K562 (cell line): ENCODE measurements around the gene MYO15B. TPM values are rescaled to one million over a fixed set of nuclear protein-coding genes. Genes with fewer than 3 reads are reported as not detected.
A peak's percentile ranks its signal among the peaks of the same experiment; 100 is the strongest.

Experiments
- ATF1 ChIP-seq, 2 experiments: fragments of 450-650 bp in 1 of 2; IDR thresholded peaks; 2 replicates each; pipeline ENCODE4 v1.6.1; 2016; ENCODE audit warnings: missing compliant biosample characterization in 1 of 2, missing genetic modification characterization in 1 of 2
- CTBP1 ChIP-seq: fragments of 450-650 bp; IDR thresholded peaks from 2 replicates; pipeline ENCODE4 v1.6.1; 2016; ENCODE audit warnings: borderline replicate concordance
- RBM34 ChIP-seq: fragments of 200-400 bp; formaldehyde crosslinking; IDR thresholded peaks from 2 replicates; pipeline ENCODE4 v1.6.1; 2018; ENCODE audit warnings: low read length, borderline replicate concordance; ENCODE audit not compliant: insufficient read depth
- SMARCA4 ChIP-seq: fragments of 450-650 bp; IDR thresholded peaks from 2 replicates; pipeline ENCODE4 v1.6.1; 2016
- YY1 ChIP-seq, 3 experiments: IDR thresholded peaks; 2 replicates each; pipeline ENCODE4 v1.6.1; 2011; ENCODE audit warnings: low read length in 2 of 3, mild to moderate bottlenecking in 2 of 3, moderate library complexity in 2 of 3, borderline replicate concordance in 1 of 3, control low read depth in 1 of 3, low read depth in 1 of 3; ENCODE audit not compliant: insufficient read depth in 3 of 3, insufficient replicate concordance in 2 of 3, control insufficient read depth in 1 of 3, insufficient read length in 1 of 3; ENCODE audit errors: extremely low read depth in 1 of 3
- polyA plus RNA-seq, 8 experiments: library from polyadenylated mRNA; depleted of rRNA in 4 of 8; stranded (reverse) in 5 of 8; unstranded in 3 of 8; fragments of >200 nt; fragmentation: Nextera tagmentation in 2 of 8; fragmentation: Illumina TruSeq in 1 of 8; extraction: Ambion mirVana in 2 of 8; extraction: Trizol in 1 of 8; gene quantifications; 2 replicates each; pipeline versions ENCODE4 v1.2.1 to v1.2.3, GENCODE V29; 2011 to 2014; ENCODE audit warnings: inconsistent platforms in 1 of 8, missing spikeins in 1 of 8
- total RNA-seq, 7 experiments: library from RNA; depleted of rRNA in 6 of 7; stranded (reverse); fragments of >200 nt in 6 of 7; fragmentation: Illumina TruSeq in 2 of 7; extraction: Trizol in 2 of 7; gene quantifications; 2 replicates each; pipeline versions ENCODE4 v1.2.1 to v1.2.3, GENCODE V29; 2011 to 2021; ENCODE audit warnings: low replicate concordance in 1 of 7
- TF ChIP-seq, protein P1 (sequence below): fragments of 250-450 bp; sonication (Bioruptor Pico); IDR thresholded peaks from 2 replicates; pipeline ENCODE4 v1.8.0; 2022; ENCODE audit warnings: inconsistent platforms, mild to moderate bottlenecking, moderate library complexity, borderline replicate concordance
- TF ChIP-seq, protein P2 (sequence below): fragments of 450-650 bp; IDR thresholded peaks from 2 replicates; pipeline ENCODE4 v1.7.1; 2018; ENCODE audit warnings: mild to moderate bottlenecking, low read depth; ENCODE audit not compliant: partially characterized antibody
- TF ChIP-seq, protein P3 (sequence below): fragments of 250-450 bp; sonication (Bioruptor Pico); IDR thresholded peaks from 2 replicates; pipeline ENCODE4 v1.4.0; 2020
- TF ChIP-seq, protein P4 (sequence below), 3 experiments: IDR thresholded peaks in 2 of 3; conservative IDR thresholded peaks in 1 of 3; 2 replicates each; pipeline ENCODE4 v1.5.1; 2011 to 2012; ENCODE audit warnings: low read length in 3 of 3, mild to moderate bottlenecking in 3 of 3, control low read depth in 2 of 3, improper control_type of control experiment in 1 of 3, inconsistent platforms in 1 of 3, low read depth in 1 of 3, mixed read lengths in 1 of 3, moderate library complexity in 1 of 3; ENCODE audit not compliant: insufficient read depth in 2 of 3

MYO15B gene
- total and polyA plus RNA-seq, 9 of the 15 experiments (the other 6 are each of a cell fraction or from before 2014, with no cell fraction given), result 0.05 to 3.1 (median 0.83) TPM; not detected in 2

DNA sequence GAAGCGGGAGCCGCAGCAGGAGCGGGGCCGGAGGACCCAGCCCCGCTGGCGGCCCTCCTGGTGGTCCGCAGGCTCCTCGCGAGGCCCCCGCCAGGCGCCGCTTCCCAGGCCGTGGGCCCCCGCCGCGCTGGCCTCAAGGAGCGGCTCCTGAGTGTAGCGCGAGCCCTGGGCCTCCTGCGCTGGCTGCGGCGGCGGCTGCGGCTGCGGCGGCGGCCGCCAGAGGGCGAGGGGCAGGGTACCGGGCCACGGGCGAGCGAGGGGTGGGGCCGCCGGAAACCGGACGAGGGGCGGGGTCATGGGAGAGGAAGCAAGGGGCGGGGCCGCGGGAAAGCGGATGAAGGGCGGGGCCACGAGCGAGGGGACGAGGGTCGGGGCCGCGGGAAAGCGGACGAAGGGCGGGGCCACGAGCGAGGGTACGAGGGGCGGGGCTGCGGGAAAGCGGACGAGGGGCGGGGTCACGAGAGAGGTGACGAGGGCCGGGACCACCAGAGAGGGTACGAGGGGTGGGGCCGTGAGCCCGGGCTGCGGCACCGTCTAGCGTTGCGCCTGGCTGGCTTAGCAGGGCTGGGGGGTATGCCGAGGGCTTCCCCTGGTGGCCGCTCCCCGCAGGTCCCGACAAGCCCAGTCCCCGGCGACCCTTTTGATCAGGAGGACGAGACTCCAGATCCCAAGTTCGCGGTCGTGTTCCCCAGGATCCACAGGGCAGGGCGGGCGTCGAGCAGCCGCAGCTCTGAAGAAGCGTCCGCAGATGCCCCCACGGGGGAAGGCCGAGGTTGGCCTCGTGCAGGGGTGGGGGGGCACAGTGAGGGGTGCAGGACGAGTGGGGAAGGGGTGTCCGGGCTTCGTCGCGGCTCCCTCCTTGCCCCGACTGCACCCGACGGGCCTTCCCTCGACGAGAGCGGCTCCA lies 1.7 kb downstream of the MYO15B start (continued):
- TF ChIP-seq, protein P1, sequence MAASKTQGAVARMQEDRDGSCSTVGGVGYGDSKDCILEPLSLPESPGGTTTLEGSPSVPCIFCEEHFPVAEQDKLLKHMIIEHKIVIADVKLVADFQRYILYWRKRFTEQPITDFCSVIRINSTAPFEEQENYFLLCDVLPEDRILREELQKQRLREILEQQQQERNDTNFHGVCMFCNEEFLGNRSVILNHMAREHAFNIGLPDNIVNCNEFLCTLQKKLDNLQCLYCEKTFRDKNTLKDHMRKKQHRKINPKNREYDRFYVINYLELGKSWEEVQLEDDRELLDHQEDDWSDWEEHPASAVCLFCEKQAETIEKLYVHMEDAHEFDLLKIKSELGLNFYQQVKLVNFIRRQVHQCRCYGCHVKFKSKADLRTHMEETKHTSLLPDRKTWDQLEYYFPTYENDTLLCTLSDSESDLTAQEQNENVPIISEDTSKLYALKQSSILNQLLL (CRISPR knock-in tag), result no peak
- TF ChIP-seq, protein P2, sequence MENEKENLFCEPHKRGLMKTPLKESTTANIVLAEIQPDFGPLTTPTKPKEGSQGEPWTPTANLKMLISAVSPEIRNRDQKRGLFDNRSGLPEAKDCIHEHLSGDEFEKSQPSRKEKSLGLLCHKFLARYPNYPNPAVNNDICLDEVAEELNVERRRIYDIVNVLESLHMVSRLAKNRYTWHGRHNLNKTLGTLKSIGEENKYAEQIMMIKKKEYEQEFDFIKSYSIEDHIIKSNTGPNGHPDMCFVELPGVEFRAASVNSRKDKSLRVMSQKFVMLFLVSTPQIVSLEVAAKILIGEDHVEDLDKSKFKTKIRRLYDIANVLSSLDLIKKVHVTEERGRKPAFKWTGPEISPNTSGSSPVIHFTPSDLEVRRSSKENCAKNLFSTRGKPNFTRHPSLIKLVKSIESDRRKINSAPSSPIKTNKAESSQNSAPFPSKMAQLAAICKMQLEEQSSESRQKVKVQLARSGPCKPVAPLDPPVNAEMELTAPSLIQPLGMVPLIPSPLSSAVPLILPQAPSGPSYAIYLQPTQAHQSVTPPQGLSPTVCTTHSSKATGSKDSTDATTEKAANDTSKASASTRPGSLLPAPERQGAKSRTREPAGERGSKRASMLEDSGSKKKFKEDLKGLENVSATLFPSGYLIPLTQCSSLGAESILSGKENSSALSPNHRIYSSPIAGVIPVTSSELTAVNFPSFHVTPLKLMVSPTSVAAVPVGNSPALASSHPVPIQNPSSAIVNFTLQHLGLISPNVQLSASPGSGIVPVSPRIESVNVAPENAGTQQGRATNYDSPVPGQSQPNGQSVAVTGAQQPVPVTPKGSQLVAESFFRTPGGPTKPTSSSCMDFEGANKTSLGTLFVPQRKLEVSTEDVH, result peak; percentile 58
- TF ChIP-seq YY1 (IDR thresholded peaks at IDR 0.05; ENCODE audit: borderline replicate concordance in 1 of 3, control insufficient read depth in 1 of 3, extremely low read depth in 1 of 3, insufficient read depth in 3 of 3, insufficient read length in 1 of 3, insufficient replicate concordance in 2 of 3, low read depth in 1 of 3, low read length in 2 of 3), result no peak
- TF ChIP-seq SMARCA4, result no peak
- peak; percentile 40; the same call in 1 of the 2 replicates for TF ChIP-seq CTBP1
- no peak for TF ChIP-seq RBM34
- TF ChIP-seq, protein P3, sequence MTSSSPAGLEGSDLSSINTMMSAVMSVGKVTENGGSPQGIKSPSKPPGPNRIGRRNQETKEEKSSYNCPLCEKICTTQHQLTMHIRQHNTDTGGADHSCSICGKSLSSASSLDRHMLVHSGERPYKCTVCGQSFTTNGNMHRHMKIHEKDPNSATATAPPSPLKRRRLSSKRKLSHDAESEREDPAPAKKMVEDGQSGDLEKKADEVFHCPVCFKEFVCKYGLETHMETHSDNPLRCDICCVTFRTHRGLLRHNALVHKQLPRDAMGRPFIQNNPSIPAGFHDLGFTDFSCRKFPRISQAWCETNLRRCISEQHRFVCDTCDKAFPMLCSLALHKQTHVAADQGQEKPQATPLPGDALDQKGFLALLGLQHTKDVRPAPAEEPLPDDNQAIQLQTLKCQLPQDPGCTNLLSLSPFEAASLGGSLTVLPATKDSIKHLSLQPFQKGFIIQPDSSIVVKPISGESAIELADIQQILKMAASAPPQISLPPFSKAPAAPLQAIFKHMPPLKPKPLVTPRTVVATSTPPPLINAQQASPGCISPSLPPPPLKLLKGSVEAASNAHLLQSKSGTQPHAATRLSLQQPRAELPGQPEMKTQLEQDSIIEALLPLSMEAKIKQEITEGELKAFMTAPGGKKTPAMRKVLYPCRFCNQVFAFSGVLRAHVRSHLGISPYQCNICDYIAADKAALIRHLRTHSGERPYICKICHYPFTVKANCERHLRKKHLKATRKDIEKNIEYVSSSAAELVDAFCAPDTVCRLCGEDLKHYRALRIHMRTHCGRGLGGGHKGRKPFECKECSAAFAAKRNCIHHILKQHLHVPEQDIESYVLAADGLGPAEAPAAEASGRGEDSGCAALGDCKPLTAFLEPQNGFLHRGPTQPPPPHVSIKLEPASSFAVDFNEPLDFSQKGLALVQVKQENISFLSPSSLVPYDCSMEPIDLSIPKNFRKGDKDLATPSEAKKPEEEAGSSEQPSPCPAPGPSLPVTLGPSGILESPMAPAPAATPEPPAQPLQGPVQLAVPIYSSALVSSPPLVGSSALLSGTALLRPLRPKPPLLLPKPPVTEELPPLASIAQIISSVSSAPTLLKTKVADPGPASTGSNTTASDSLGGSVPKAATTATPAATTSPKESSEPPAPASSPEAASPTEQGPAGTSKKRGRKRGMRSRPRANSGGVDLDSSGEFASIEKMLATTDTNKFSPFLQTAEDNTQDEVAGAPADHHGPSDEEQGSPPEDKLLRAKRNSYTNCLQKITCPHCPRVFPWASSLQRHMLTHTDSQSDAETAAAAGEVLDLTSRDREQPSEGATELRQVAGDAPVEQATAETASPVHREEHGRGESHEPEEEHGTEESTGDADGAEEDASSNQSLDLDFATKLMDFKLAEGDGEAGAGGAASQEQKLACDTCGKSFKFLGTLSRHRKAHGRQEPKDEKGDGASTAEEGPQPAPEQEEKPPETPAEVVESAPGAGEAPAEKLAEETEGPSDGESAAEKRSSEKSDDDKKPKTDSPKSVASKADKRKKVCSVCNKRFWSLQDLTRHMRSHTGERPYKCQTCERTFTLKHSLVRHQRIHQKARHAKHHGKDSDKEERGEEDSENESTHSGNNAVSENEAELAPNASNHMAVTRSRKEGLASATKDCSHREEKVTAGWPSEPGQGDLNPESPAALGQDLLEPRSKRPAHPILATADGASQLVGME (CRISPR knock-in tag), result no peak
- TF ChIP-seq, protein P4, sequence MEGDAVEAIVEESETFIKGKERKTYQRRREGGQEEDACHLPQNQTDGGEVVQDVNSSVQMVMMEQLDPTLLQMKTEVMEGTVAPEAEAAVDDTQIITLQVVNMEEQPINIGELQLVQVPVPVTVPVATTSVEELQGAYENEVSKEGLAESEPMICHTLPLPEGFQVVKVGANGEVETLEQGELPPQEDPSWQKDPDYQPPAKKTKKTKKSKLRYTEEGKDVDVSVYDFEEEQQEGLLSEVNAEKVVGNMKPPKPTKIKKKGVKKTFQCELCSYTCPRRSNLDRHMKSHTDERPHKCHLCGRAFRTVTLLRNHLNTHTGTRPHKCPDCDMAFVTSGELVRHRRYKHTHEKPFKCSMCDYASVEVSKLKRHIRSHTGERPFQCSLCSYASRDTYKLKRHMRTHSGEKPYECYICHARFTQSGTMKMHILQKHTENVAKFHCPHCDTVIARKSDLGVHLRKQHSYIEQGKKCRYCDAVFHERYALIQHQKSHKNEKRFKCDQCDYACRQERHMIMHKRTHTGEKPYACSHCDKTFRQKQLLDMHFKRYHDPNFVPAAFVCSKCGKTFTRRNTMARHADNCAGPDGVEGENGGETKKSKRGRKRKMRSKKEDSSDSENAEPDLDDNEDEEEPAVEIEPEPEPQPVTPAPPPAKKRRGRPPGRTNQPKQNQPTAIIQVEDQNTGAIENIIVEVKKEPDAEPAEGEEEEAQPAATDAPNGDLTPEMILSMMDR (IDR thresholded peaks at IDR 0.05 in 2 of 3, conservative IDR thresholded peaks at IDR 0.05 in 1 of 3; ENCODE audit: insufficient read depth in 2 of 3, low read depth in 1 of 3, low read length in 3 of 3), result peak; percentile 27 to 87 (median 62); a peak in 4 of 6 replicates
- TF ChIP-seq ATF1 (CRISPR knock-in tag; IDR thresholded peaks at IDR 0.05), result no peak
- TF ChIP-seq ATF1 (tag; IDR thresholded peaks at IDR 0.05), result 0 out of 2 replicates have a peak, but pooled peaks have one; percentile 9
